Pancreas (tissue), 10 donors: ENCODE data around the gene MACROD2. TPM values are rescaled to one million over a fixed set of nuclear protein-coding genes. Genes with fewer than 3 reads are reported as not detected.

Experiments used
- ATAC-seq, 4 donors: fragments of 200-7000 bp; cut with Tn5 transposase; one replicate each; pipeline versions ENCODE4 v1.8.0 to v1.9.1; 2020; ENCODE audit warnings: mild to moderate bottlenecking in 4 of 4, moderate library complexity in 4 of 4
- DNase-seq, 6 donors: peaks; one replicate each; pipeline ENCODE4 v3.0.0-alpha.2; 2020
- FAIRE-seq: peaks from 2 replicates; lab custom pipeline; 2012; peaks lifted over from hg19 to GRCh38; lab: Jason Lieb, UNC
- H3K27ac ChIP-seq, 4 donors: fragments of 200-600 bp; sonication (generic); 1 replicate in 3 of 4; 2 replicates in 1 of 4; pipeline versions ENCODE4 v1.5.0 to v1.8.0; 2020
- H3K27me3 ChIP-seq, 4 donors: fragments of 200-600 bp; one replicate each; pipeline ENCODE4 v1.8.0; 2021
- H3K36me3 ChIP-seq, 3 donors: fragments of 200-600 bp; sonication (generic) in 1 of 3; one replicate each; pipeline versions ENCODE4 v1.5.0 to v1.8.0; 2020 to 2021
- H3K4me1 ChIP-seq, 3 donors: fragments of 200-600 bp; one replicate each; pipeline ENCODE4 v1.8.0; 2021
- H3K4me3 ChIP-seq, 4 donors: fragments of 200-600 bp; sonication (generic) in 2 of 4; one replicate each; pipeline versions ENCODE4 v1.5.0 to v1.8.0; 2020 to 2021
- H3K9me3 ChIP-seq, 4 donors: fragments of 200-600 bp; one replicate each; pipeline ENCODE4 v1.8.0; 2021
- CTCF ChIP-seq, 4 donors: fragments of 200-600 bp; sonication (generic) in 3 of 4; IDR thresholded peaks; one replicate each; pipeline versions ENCODE4 v1.5.0 to v1.8.0; 2021; ENCODE audit warnings: antibody characterized with exemption in 4 of 4
- WGBS, 2 donors: extraction: QIAGEN DNeasy Blood & Tissue Kit; methylation state at CpG; one replicate each; pipeline ENCODE4 v1.1.7; 2013; 5-methylcytosine and 5-hydroxymethylcytosine counted together
- intact Hi-C, 3 donors: fragments of 100-400 bp; cut with DNase I; formaldehyde crosslinking; loops; one replicate each; pipeline versions ENCODE4 v1.11.1 to v1.14.2; 2022
- polyA plus RNA-seq, 2 donors: library from polyadenylated mRNA; stranded (reverse); fragments of 200-250 nt; gene quantifications; one replicate each; pipeline ENCODE4 v1.2.3, GENCODE V29; 2013
- total RNA-seq, 6 donors: library from RNA; stranded (reverse); fragmentation: NEBNext Ultra II Directional in 4 of 6; extraction: Animal tissue kit (Norgen Biotek cat#: 25700) in 4 of 6; gene quantifications; one replicate each; pipeline versions ENCODE4 v1.2.1 to v1.2.4, GENCODE V29; 2021 to 2023
- donor health status: healthy with polysubstance abuse.
- donor health status: DM: no; HTN: no; CAD: no; lungs with moderate emphysema.
- donor health status: DM: no; HTN: no; CAD: no.
- donor health status: control.
- donor health status: control.
- donor health status: Bipolar disorder and iron deficiency.
- donor health status: DM: yes; HTN: yes; CAD: no.
- donor health status: DM: no; HTN: no; CAD: no.
- donor health status: DM: no; HTN: no; CAD: no.
- donor health status: DM: yes; HTN: yes; CAD: no.

MACROD2 gene
- total and polyA plus RNA-seq, 8 donors: 1.7 to 4.9 (median 2.7) TPM

- no peak for TF ChIP-seq CTCF (IDR thresholded peaks at IDR 0.05)
- H3K27me3 ChIP-seq: no peaks in the 10 kb centered on the region
- no peaks in the 10 kb centered on the region for H3K9me3 ChIP-seq
- ATAC-seq: peak in 3 of 4 donors; percentile 47 to 62 (median 50)
- H3K36me3 ChIP-seq: no peaks in the 10 kb centered on the region
- intact Hi-C loops: loop anchor here in 1 of 3 donors (10.0 kb wide), 1 partner anchor 640 kb away; no protein-coding TSS in a partner anchor
- H3K4me3 ChIP-seq: no peak overlapping the region
- no peak for FAIRE-seq
- WGBS, 2 donors: 3 to 14% methylated on average over 1 of the region's 1 CpG
- no peak overlapping the region for H3K27ac ChIP-seq
- no peak for DNase-seq
- peaks cover 9 to 14% (median 13%) of the 10 kb centered on the region in 3 donors for H3K4me1 ChIP-seq
Observed at GRCh38 chr20:14344746-14345145, 349.4 kb downstream of the MACROD2 start.

GRCh38 chr20:14355791-14356190 lies 360.5 kb downstream of the MACROD2 start:
- intact Hi-C loops: no loop called here
- WGBS, 2 donors: 39 to 40% methylated on average over 1 of the region's 1 CpG
- Histone ChIP-seq H3K4me3 (no peak overlapping the region), H3K27ac (no peak overlapping the region), H3K27me3 (no peaks in the 10 kb centered on the region), H3K9me3 (no peaks in the 10 kb centered on the region), H3K4me1 (no peaks in the 10 kb centered on the region), H3K36me3 (no peaks in the 10 kb centered on the region)
- ATAC-seq (no peak), DNase-seq (no peak), FAIRE-seq (no peak)
- TF ChIP-seq CTCF (IDR thresholded peaks at IDR 0.05): no peak

- Histone ChIP-seq H3K27me3 (no peaks in the 10 kb centered on the region), H3K9me3 (peaks cover 0 to 2% (median 0%) of the 10 kb centered on the region in 4 donors), H3K4me3 (no peak overlapping the region), H3K36me3 (no peaks in the 10 kb centered on the region), H3K27ac (no peak overlapping the region), H3K4me1 (no peaks in the 10 kb centered on the region)
- FAIRE-seq (no peak), ATAC-seq (no peak), DNase-seq (no peak)
- intact Hi-C loops: no loop called here
- no peak for TF ChIP-seq CTCF (IDR thresholded peaks at IDR 0.05)
Observed at GRCh38 chr20:14360416-14360815, 365.1 kb downstream of the MACROD2 start.

GRCh38 chr20:14361509-14362345 lies 366.4 kb downstream of the MACROD2 start:
- Histone ChIP-seq H3K36me3 (no peaks in the 10 kb centered on the region), H3K27ac (no peak overlapping the region), H3K27me3 (no peaks in the 10 kb centered on the region), H3K9me3 (peaks cover 0 to 4% (median 0%) of the 10 kb centered on the region in 4 donors), H3K4me3 (no peak overlapping the region), H3K4me1 (no peaks in the 10 kb centered on the region)
- FAIRE-seq: no peak
- intact Hi-C loops: no loop called here
- WGBS, 2 donors: 64 to 71% methylated on average over 3 of the region's 3 CpGs
- DNase-seq: no peak
- no peak for TF ChIP-seq CTCF (IDR thresholded peaks at IDR 0.05)
- ATAC-seq: peak in 2 of 4 donors; percentile 26 to 60

- Histone ChIP-seq H3K36me3 (no peaks in the 10 kb centered on the region), H3K27me3 (no peaks in the 10 kb centered on the region), H3K4me1 (no peaks in the 10 kb centered on the region), H3K4me3 (no peak overlapping the region), H3K9me3 (no peaks in the 10 kb centered on the region), H3K27ac (no peak overlapping the region)
- TF ChIP-seq CTCF (IDR thresholded peaks at IDR 0.05): no peak
- DNase-seq: no peak
- intact Hi-C loops: no loop called here
- 68 to 75% methylated on average over 3 of the region's 3 CpGs for WGBS, 2 donors
- FAIRE-seq: no peak
- no peak for ATAC-seq
Observed at GRCh38 chr20:14374196-14374595, 378.9 kb downstream of the MACROD2 start.
